Effector CD8-positive, alpha-beta T cell (primary cell): ENCODE measurements around the gene RECQL.
"Not testable (repeated sequence)": the region's sequence is repeated elsewhere in the genome, so short reads cannot be mapped to it uniquely, and the experiment has no call there.

Source experiments
- DNase-seq: peaks from one replicate; lab custom pipeline; 2025; lab: John Stamatoyannopoulos, UW

The RECQL gene

GRCh38 chr12:21502164-21502496 lies 695 bp upstream of the RECQL start:
- DNase-seq: peak; percentile 36

- DNase-seq: no peak
These were observed 613 bp downstream of the RECQL start for GRCh38 chr12:21500786-21501257.

- DNase-seq: no peak
These were observed 1.7 kb downstream of the RECQL start for GRCh38 chr12:21499765-21500164.

DNA sequence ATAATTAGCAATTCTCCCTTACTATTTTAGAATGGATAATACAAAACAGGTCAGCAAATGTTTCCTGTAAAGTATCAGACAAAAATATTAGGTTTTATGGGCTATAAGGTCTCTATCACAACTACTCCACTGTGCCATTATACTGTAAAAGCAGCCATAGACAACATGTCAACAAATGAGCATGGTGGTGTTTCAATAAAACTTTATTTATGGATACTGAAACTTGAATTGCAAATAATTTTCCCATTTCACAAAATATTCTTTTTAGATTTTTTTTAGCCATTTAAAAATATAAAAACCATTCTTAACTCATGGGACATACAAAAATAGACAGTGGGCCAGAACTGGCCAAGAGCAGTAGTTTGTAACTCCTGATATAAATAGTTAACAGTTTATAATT lies 15.4 kb downstream of the RECQL start:
- DNase-seq: no peak

GRCh38 chr12:21483531-21483930 lies 17.9 kb downstream of the RECQL start:
- DNase-seq: no peak

DNA sequence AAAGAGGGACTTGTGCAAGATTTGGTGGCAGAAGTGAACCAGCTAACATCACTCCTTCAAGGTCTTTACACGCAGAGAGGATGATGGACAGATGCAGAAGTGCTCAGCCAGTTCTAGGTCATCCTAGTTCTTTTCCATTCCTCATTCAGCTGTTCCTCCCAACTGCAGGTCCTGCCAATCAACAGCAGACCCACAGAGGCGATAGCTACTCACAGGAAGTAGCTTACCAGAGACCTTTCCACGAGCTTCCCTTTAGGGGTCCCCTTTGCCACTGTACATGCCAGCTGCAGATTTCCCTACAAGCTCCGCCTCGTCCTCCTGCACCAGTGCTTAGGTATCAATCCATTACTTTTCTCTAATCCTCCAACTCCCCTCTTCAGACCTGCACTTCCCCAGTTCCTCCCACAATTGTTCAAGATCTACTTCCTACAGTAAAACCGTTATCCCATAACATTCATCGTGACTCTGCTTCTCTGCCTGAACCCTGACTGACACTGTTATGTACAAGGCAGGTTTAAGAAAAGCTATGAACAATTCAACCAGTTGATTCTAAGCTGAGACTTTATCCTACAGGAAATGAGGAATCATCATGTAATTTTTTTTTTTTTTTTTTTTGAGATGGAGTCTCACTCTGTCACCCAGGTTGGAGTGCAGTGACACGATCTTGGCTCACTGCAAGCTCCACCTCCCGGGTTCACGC lies 22.5 kb downstream of the RECQL start:
- DNase-seq: no peak

GRCh38 chr12:21476949-21477348 lies 24.5 kb downstream of the RECQL start:
- DNase-seq: no peak

DNA sequence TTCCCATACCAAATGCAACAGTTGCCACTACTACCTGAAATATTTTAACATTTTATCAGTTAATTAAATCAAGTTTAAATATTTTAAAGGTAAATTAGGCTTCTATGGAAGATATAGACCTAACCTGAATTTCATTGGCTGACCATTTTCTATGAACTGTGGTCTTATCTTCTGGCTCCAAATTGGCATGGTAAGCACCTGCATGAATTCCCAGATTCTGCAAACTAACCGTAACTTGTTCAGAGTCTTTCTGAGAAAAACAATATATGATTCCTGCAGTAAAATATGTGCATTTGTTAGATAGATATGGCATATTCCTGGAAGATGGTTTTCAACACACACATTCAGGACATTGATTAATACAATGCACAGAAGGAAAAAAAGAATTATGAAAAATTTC lies 25.9 kb downstream of the RECQL start:
- no peak for DNase-seq

GRCh38 chr12:21472197-21472823 lies 29.1 kb downstream of the RECQL start:
- no peak for DNase-seq

DNA sequence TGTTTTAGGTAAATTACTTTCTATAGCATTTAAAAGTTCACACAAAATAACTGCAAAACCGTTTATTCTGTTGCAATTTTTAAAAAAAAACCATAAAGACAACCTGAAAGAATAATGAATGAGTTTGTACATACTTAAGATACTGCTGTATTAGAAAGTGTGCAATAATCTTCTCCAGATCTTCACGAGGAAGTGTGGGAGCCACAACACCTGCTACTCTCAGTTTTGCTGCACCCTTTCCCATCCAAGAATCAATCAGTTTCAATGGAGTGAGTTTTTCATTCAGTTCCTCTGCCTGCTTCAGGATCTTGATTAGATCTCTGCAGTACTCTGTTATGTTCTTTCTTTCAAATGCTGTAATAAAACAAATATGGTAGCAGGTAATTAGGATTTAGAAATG lies 30.1 kb downstream of the RECQL start:
- DNase-seq: no peak

DNA sequence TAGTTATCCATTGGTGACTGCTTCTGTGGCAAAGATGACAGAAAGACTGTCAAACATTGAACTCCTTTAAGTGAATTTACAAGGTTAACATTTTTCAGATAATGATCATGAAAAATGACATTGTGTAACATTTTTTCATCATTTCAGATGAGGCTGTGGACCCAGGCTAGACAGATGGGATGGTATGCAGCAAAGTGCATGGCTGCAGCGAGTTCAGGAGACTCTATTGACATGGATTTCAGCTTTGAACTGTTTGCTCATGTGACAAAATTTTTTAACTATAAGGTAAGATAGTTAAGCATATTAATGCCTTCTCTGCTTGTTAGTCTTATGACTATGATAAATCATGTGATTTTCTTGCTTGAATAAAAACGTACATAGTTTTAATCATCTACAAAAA lies 34.1 kb downstream of the RECQL start:
- DNase-seq: not testable (repeated sequence)

DNA sequence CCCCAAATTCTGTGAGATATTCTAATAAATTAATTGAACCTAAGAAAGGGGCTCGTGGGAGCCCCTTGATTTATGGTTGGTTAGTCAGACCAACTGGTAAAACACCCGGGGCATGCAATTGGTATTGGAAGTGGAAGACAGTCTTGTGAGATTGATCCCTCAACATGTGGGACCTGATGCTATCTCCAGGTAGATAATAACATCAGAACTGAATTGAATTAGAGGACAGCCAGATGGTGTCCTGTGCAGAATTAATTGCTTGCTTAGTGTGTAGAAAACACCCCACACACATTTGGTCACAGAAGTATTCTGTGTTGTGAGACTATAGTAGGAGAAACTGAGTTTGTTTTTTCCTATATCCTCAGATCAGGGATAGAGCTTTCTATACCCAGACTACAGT lies 42.0 kb downstream of the RECQL start:
- no peak for DNase-seq

DNA sequence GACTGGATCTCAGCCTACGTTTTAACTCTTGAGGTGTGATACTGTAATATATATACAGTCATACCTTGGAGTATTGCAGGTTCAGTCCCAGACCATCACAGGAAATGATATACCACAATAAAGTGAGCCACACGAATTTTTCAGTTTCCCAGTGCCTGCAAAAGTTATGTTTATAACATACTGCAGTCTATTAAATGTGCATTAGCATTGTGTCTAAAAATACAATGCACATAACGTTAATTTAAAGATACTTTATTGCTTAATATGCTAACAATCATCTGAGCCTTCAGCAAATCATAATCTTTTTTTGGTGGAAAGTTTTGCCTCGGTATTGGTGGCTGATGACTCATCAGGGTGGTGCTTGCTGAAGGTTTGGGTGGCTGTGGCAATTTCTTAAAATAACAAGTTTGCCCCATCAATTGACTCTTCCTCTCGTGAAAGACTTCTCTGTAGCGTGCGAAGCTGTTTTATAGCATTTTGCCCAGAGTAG lies 45.1 kb downstream of the RECQL start:
- no peak for DNase-seq

DNA sequence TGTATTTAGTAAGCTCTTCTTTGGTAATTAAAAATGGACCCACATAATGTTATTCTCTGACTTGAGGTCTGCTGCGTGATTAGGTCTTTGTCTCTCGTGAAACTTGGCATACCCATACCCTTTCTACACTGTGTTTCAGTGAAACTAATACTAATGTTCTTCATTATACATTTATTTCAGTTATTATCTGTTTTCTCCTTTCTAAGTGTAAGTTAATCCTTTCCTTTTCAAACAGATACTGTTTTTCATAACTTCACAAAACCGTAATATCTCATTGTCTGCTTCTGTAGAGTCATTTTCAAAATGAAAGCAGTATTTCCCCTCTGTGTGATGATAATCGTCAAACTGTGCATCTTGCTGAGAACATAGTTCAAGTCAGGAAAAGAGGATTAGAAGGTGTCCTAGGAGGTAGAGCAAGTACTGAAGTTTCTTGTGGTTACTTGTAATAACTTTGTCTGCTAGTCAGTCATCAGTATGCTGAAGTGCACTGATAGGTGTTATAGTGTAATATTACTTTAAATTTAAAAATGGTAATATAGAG lies 48.1 kb downstream of the RECQL start:
- no peak for DNase-seq

DNA sequence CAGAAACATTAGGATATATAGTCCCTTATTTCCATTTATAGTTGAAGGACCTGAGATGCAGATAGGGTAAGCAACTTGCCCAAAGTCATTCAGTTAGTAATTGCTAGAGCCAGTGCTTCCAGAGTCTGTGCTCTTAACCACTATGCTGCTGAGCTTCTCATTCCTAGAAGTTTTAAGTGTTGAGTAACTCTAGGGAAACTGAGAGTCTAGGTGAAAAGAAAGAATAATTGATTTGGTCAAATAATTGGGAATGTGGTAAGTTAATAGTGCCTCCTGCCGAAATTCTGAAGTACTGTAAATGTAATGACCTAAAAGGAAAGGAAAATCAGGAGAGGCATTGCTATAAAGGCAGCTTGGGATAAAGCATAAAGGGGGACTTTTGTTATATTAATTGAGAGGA lies 49.9 kb downstream of the RECQL start:
- DNase-seq: no peak

- DNase-seq: no peak
These were observed 57.0 kb downstream of the RECQL start for GRCh38 chr12:21444193-21445146.

- no peak for DNase-seq
These were observed 62.1 kb downstream of the RECQL start for GRCh38 chr12:21439347-21439746.

DNA sequence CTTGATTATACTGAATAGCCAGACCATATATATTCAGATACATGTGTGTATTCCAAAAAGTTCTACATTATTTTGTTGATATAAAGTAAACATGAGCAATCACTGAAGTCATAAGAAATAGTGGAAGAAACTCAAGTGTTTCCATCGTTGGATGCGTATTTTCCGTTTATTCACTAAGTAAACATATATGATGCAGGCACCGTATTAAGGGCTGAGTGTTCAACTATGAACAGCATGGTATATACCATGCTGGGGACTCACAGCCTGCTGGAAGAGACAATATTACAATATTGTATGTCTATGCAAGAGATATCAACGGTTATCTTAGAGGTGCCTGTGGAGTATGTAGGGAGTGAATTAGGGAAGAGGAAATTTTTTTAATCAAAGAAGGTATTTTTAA lies 62.8 kb downstream of the RECQL start:
- no peak for DNase-seq

GRCh38 chr12:21434699-21435098 lies 66.7 kb downstream of the RECQL start:
- no peak for DNase-seq

DNA sequence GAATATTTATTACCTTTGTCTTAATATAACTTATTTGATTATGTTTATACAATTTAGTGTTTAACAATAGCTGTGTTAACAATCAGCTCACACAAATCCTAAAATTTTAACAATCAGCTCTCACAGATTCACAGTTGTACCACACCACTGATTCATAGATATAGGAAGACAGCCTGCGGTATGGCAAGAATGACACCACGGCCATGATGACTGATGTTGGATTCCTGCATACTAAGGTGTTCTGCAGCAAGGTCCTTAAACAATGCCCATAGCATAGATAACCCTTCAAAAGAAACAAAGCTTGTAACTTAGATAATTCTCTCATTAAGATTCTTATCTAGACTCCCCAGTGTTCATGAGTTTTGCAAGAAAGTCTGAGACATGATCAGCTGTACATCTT lies 67.9 kb downstream of the RECQL start:
- DNase-seq: no peak

GRCh38 chr12:21429994-21430393 lies 71.4 kb downstream of the RECQL start:
- DNase-seq: no peak

- DNase-seq: no peak
These were observed 73.2 kb downstream of the RECQL start for GRCh38 chr12:21428241-21428640.
